Omental fat pad (tissue), 4 donors: ENCODE data around the gene ZNF780B. TPM values are rescaled to one million over a fixed set of nuclear protein-coding genes. Genes with fewer than 3 reads are reported as not detected.

Experiments
- ATAC-seq: fragments of 150-250 bp; one replicate; pipeline ENCODE4 v1.9.1; 2016; ENCODE audit warnings: mild to moderate bottlenecking, moderate library complexity; ENCODE audit not compliant: low FRiP score
- DNase-seq: peaks from one replicate; pipeline ENCODE4 v3.0.0-alpha.2; 2019; ENCODE audit warnings: low spot score
- CTCF ChIP-seq, 3 donors: fragments of 450-650 bp; IDR thresholded peaks; one replicate each; pipeline ENCODE4 v1.5.1; 2016 to 2017; ENCODE audit warnings: antibody characterized with exemption in 3 of 3, mild to moderate bottlenecking in 3 of 3, moderate library complexity in 2 of 3
- total RNA-seq, 4 donors: library from RNA; depleted of rRNA; stranded (reverse); fragments of >200 nt; gene quantifications; one replicate each; pipeline ENCODE4 v1.1.0, GENCODE V29; 2016

The ZNF780B gene
- total RNA-seq, 4 donors from 2014 or later = 7.2 to 17.8 (median 10.7) TPM

- ATAC-seq (peak; percentile 95), DNase-seq (peak; percentile 46)
- no peak for TF ChIP-seq CTCF (IDR thresholded peaks at IDR 0.05)
Observed at GRCh38 chr19:40090241-40091204, 34.5 kb upstream of the ZNF780B start, which contains the start of gene ZNF780A. Gene ZNF780A, minus strand, starts transcription at chr19:40090943. Its CDS starts 6,190 bp downstream, at chr19:40084753.

GRCh38 chr19:40089462-40089861, 33.4 kb upstream of the ZNF780B start:
- DNase-seq (no peak), ATAC-seq (no peak)
- TF ChIP-seq CTCF (IDR thresholded peaks at IDR 0.05) = no peak

GRCh38 chr19:40088299-40089047, 32.4 kb upstream of the ZNF780B start:
- no peak for ATAC-seq
- no peak for DNase-seq
- TF ChIP-seq CTCF (IDR thresholded peaks at IDR 0.05) = no peak

GRCh38 chr19:40084948-40085347, 28.9 kb upstream of the ZNF780B start:
- no peak for ATAC-seq
- TF ChIP-seq CTCF (IDR thresholded peaks at IDR 0.05) = no peak
- no peak for DNase-seq

GRCh38 chr19:40081411-40081810, 25.4 kb upstream of the ZNF780B start:
- ATAC-seq = no peak
- no peak for TF ChIP-seq CTCF (IDR thresholded peaks at IDR 0.05)
- DNase-seq = no peak

- no peak for TF ChIP-seq CTCF (IDR thresholded peaks at IDR 0.05)
- ATAC-seq (no peak), DNase-seq (no peak)
Observed at GRCh38 chr19:40080289-40080688, 24.3 kb upstream of the ZNF780B start.
